Natural killer cell (primary cell): ENCODE results near the gene TCP11. TPM values are rescaled to one million over a fixed set of nuclear protein-coding genes. Genes with fewer than 3 reads are reported as not detected.

Source experiments
- ATAC-seq, 3 donors: fragments of 150-1000 bp in 2 of 3; fragments of 200-7000 bp in 1 of 3; cut with Tn5 transposase; 1 replicate in 1 of 3; 2 replicates in 2 of 3; pipeline ENCODE4 v1.10.0; 2021; ENCODE audit warnings: mild to moderate bottlenecking in 2 of 3, moderate library complexity in 2 of 3
- DNase-seq, 2 donors: peaks; one replicate each; pipeline versions ENCODE4 v3.0.0 to v3.0.0-alpha.2; 2013 to 2021; ENCODE audit warnings: mixed read lengths in 1 of 2
- H3K27ac ChIP-seq: one replicate; pipeline ENCODE4 v1.5.1; 2013; ENCODE audit warnings: mild to moderate bottlenecking, low read length
- H3K27me3 ChIP-seq: one replicate; pipeline ENCODE4 v1.6.1; 2013; ENCODE audit warnings: low read length; ENCODE audit not compliant: control insufficient read depth, insufficient read depth
- H3K36me3 ChIP-seq: one replicate; pipeline ENCODE4 v1.6.1; 2013; ENCODE audit warnings: low read length; ENCODE audit not compliant: control insufficient read depth, insufficient read depth
- H3K4me1 ChIP-seq: one replicate; pipeline ENCODE4 v1.6.1; 2013; ENCODE audit warnings: low read length; ENCODE audit not compliant: control insufficient read depth, insufficient read depth
- H3K4me3 ChIP-seq: one replicate; pipeline ENCODE4 v1.5.1; 2013; ENCODE audit warnings: low read length
- H3K9me3 ChIP-seq: one replicate; pipeline ENCODE4 v1.6.1; 2013; ENCODE audit warnings: low read length; ENCODE audit not compliant: control insufficient read depth, insufficient read depth
- H3K27ac Mint-ChIP-seq, 2 donors: one replicate each; pipeline ENCODE4 v1.8.0; 2022; ENCODE audit warnings: mild to moderate bottlenecking in 2 of 2, mixed read lengths in 2 of 2, moderate library complexity in 1 of 2
- H3K27me3 Mint-ChIP-seq, 2 donors: one replicate each; pipeline ENCODE4 v1.8.0; 2022; ENCODE audit warnings: low read depth in 2 of 2, mixed read lengths in 2 of 2
- H3K36me3 Mint-ChIP-seq: one replicate; pipeline ENCODE4 v1.8.0; 2022; ENCODE audit warnings: mixed read lengths
- H3K4me1 Mint-ChIP-seq, 2 donors: one replicate each; pipeline ENCODE4 v1.8.0; 2022; ENCODE audit warnings: mixed read lengths in 2 of 2
- H3K4me3 Mint-ChIP-seq: one replicate; pipeline ENCODE4 v1.8.0; 2022; ENCODE audit warnings: mild to moderate bottlenecking, moderate library complexity, mixed read lengths
- H3K9me3 Mint-ChIP-seq, 2 donors: one replicate each; pipeline ENCODE4 v1.8.0; 2022; ENCODE audit warnings: mixed read lengths in 2 of 2
- CTCF ChIP-seq: fragments of 200-600 bp; IDR thresholded peaks from one replicate; pipeline ENCODE4 v1.8.0; 2022; ENCODE audit warnings: antibody characterized with exemption
- WGBS: methylation state at CpG from one replicate; pipeline ENCODE4 v1.1.7; 2013; ENCODE audit warnings: missing lambda C conversion rate; ENCODE audit not compliant: insufficient coverage; 5-methylcytosine and 5-hydroxymethylcytosine counted together
- intact Hi-C: fragments of 100-400 bp; cut with micrococcal nuclease; formaldehyde crosslinking; loops from one replicate; pipeline ENCODE4 v1.14.2; 2022
- total RNA-seq, 4 donors: library from RNA; stranded (reverse); fragments of 120-200 nt in 1 of 4; gene quantifications; one replicate each; pipeline versions ENCODE4 v1.2.3 to v1.2.4, GENCODE V29; 2013 to 2022

Gene TCP11
- total RNA-seq, 3 donors from 2014 or later (not counting 1 experiment from before 2014, with no cell fraction given), result not detected

DNA sequence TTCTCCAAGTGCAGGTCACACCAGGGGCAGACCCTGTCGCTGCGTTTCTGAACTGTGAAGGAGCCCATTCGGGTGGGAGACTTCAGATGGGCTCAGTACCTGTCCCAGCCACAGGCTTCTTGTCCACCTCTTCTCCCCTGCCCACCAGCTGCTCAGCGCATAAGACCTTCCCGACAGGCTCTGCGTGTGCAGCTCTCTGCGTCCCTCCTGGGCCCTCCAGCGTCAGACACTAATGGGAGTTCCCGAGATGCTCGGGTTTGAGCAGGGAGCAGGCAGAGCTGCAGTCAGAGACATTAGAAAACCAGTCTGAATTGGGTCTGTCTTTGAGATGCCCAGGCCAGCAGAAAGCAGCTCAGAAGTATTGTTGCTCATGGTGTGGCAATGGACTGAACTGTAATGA is 50.4 kb downstream of the TCP11 start:
- no peak overlapping the region for H3K4me3 Mint-ChIP-seq
- Histone ChIP-seq H3K27me3 (no peaks in the 10 kb centered on the region), H3K9me3 (no peaks in the 10 kb centered on the region), H3K4me1 (no peaks in the 10 kb centered on the region), H3K36me3 (peaks cover 8% of the 10 kb centered on the region), H3K27ac (no peak overlapping the region), H3K4me3 (no peak overlapping the region)
- intact Hi-C loops, result no loop called here
- no peaks in the 10 kb centered on the region for H3K36me3 Mint-ChIP-seq
- no peaks in the 10 kb centered on the region for H3K9me3 Mint-ChIP-seq
- 98% methylated on average over 10 of the region's 10 CpGs for WGBS
- H3K27ac Mint-ChIP-seq, result no peak overlapping the region
- DNase-seq (no peak), ATAC-seq (no peak)
- no peak for TF ChIP-seq CTCF
- peaks cover 0 to 4% of the 10 kb centered on the region in 2 donors for H3K4me1 Mint-ChIP-seq
- peaks cover 3 to 6% of the 10 kb centered on the region in 2 donors for H3K27me3 Mint-ChIP-seq

- peaks cover 3 to 6% of the 10 kb centered on the region in 2 donors for H3K27me3 Mint-ChIP-seq
- WGBS, result 62% methylated on average over 15 of the region's 15 CpGs
- intact Hi-C loops, result no loop called here
These were observed 51.1 kb downstream of the TCP11 start for GRCh38 chr6:35089935-35090505.

GRCh38 chr6:35089216-35089934 is 51.8 kb downstream of the TCP11 start:
- 94% methylated on average over 19 of the region's 19 CpGs for WGBS
- no peak overlapping the region for H3K4me3 Mint-ChIP-seq
- no peaks in the 10 kb centered on the region for H3K9me3 ChIP-seq
- H3K4me3 ChIP-seq, result no peak overlapping the region
- no peaks in the 10 kb centered on the region for H3K9me3 Mint-ChIP-seq
- no peak for TF ChIP-seq CTCF
- H3K27me3 Mint-ChIP-seq, result peaks cover under 1 to 5% of the 10 kb centered on the region in 2 donors
- H3K4me1 ChIP-seq, result no peaks in the 10 kb centered on the region
- intact Hi-C loops, result no loop called here
- no peaks in the 10 kb centered on the region for H3K27me3 ChIP-seq
- H3K27ac Mint-ChIP-seq, result no peak overlapping the region
- no peak overlapping the region for H3K27ac ChIP-seq
- no peak for DNase-seq
- peaks cover 0 to 4% of the 10 kb centered on the region in 2 donors for H3K4me1 Mint-ChIP-seq
- H3K36me3 ChIP-seq, result peaks cover 16% of the 10 kb centered on the region
- no peak for ATAC-seq
- no peaks in the 10 kb centered on the region for H3K36me3 Mint-ChIP-seq

More at GRCh38 chr6:35089935-35090505, 51.1 kb downstream of the TCP11 start:
- ATAC-seq, result no peak
- no peak overlapping the region for H3K27ac Mint-ChIP-seq
- Histone ChIP-seq H3K27ac (no peak overlapping the region), H3K36me3 (peaks cover 11% of the 10 kb centered on the region), H3K9me3 (no peaks in the 10 kb centered on the region), H3K27me3 (no peaks in the 10 kb centered on the region), H3K4me1 (no peaks in the 10 kb centered on the region), H3K4me3 (no peak overlapping the region)
- TF ChIP-seq CTCF, result no peak
- peaks cover 0 to 4% of the 10 kb centered on the region in 2 donors for H3K4me1 Mint-ChIP-seq
- no peaks in the 10 kb centered on the region for H3K36me3 Mint-ChIP-seq
- no peak for DNase-seq
- no peak overlapping the region for H3K4me3 Mint-ChIP-seq
- H3K9me3 Mint-ChIP-seq, result no peaks in the 10 kb centered on the region
